OCI-M2 (cell line): ENCODE results near the gene FEM1A.
"Not testable (repeated sequence)": the region's sequence is repeated elsewhere in the genome, so short reads cannot be mapped to it uniquely, and the experiment has no call there.

Source experiments
- DNase-seq: peaks from one replicate; lab custom pipeline; 2025; ENCODE audit not compliant: unreplicated experiment; lab: John Stamatoyannopoulos, UW

Gene FEM1A

DNA sequence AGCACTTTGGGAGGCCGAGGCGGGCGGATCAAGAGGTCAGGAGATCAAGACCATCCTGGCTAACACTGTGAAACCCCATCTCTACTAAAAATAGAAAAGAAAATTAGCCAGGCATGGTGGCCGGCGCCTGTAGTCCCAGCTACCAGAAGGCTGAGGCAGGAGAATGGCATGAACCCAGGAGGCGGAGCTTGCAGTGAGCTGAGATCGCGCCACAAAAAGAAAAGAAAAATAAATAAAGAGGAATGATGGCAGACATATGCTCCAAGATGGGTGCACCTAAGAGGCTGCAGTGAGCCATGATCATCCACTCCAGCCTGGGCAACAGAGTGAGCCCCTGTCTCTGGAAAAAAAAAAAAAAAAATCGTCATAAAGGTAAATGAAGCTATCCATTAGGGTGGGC is 54.4 kb downstream of the FEM1A start:
- DNase-seq, result not testable (repeated sequence)

DNA sequence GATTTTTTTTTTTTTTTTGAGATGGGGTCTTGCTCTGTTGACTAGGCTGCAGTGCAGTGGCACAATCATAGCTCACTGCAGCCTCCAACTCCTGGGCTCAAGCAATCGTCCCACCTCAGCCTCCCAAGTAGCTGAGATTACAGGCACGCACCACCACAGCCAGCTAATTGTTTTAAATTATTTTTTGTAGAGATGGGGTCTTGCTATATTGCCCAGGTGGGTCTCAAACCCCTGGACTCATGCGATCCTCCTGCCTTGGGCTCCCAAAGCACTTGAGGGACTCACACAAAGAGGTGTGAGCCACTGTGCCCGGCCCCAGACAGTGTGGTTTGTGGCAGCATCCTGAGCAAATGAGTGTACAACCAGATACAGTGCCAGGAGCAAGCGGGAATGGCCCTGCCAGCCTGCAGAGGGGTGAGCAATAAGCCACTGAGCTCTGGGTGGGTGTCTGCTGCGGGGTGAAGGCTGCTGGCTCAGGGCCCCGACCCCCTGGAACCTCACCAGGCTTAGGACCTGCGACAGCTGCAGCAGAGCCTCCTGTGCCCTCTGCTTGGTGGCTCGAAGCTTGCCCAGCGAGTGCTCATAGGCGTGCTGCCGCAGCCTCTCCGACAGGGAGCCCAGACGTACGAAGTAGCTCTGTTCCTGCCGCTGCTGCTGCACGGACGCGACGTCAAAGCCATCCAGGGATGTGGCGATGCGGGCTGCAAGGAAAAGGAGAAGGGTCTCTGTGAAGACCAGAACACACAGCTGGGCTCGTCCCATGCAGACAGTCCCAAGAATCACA is 55.8 kb downstream of the FEM1A start:
- DNase-seq, result no peak

DNA sequence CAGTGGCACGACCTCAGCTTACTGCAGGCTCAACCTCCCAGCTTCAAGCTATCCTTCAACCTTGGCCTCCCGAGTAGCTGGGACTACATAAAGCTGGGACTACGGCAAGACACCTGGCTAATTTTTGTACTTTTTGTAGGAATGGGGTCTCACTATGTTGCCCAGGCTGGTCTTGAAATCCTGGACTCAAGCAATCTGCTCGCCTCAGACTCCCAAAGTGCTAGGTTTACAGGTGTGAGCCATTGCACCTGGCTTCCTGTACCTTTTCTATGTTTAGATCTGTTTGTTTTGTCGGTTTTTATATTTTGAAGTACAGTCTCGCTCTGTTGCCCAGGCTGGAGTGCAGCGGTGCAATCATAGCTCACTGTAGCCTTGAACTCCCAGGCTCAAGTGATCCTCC is 57.5 kb downstream of the FEM1A start:
- DNase-seq, result no peak
